ENCODE data around the gene TSPAN3.

The TSPAN3 gene

GRCh38 chr15:77021803-77022381, 49.0 kb downstream of the TSPAN3 start:
- DNase-seq: no peak

- DNase-seq: no peak
These were observed 49.8 kb downstream of the TSPAN3 start for GRCh38 chr15:77021088-77021481.

GRCh38 chr15:77020348-77021087, 50.4 kb downstream of the TSPAN3 start:
- DNase-seq: no peak

GRCh38 chr15:77019521-77020331, 51.2 kb downstream of the TSPAN3 start:
- no peak for DNase-seq

- DNase-seq: no peak
These were observed 52.0 kb downstream of the TSPAN3 start for GRCh38 chr15:77018796-77019505.

GRCh38 chr15:77017761-77018720, 52.9 kb downstream of the TSPAN3 start:
- no peak for DNase-seq

GRCh38 chr15:77017091-77017660, 53.7 kb downstream of the TSPAN3 start:
- DNase-seq: no peak

GRCh38 chr15:77016321-77016695, 54.6 kb downstream of the TSPAN3 start:
- DNase-seq: no peak

GRCh38 chr15:77015646-77016320, 55.1 kb downstream of the TSPAN3 start:
- no peak for DNase-seq

GRCh38 chr15:77014132-77015081, 56.5 kb downstream of the TSPAN3 start:
- DNase-seq: peak; percentile 39

- no peak for DNase-seq
These were observed 57.2 kb downstream of the TSPAN3 start for GRCh38 chr15:77013776-77014131.

GRCh38 chr15:77012868-77013267, 58.0 kb downstream of the TSPAN3 start:
- no peak for DNase-seq

GRCh38 chr15:77012117-77012712, 58.7 kb downstream of the TSPAN3 start:
- DNase-seq: no peak

GRCh38 chr15:77010857-77011256, 60.1 kb downstream of the TSPAN3 start:
- no peak for DNase-seq

- no peak for DNase-seq
These were observed 60.6 kb downstream of the TSPAN3 start for GRCh38 chr15:77010312-77010686.

- DNase-seq: no peak
These were observed 61.1 kb downstream of the TSPAN3 start for GRCh38 chr15:77009646-77010311.

GRCh38 chr15:77009176-77009575, 61.7 kb downstream of the TSPAN3 start:
- no peak for DNase-seq

GRCh38 chr15:77004189-77004588, 66.7 kb downstream of the TSPAN3 start:
- DNase-seq: peak; percentile 26
